D721Med (cell line): ENCODE data around the gene C9orf40.

ENCODE experiments used
- DNase-seq: peaks from one replicate; pipeline ENCODE4 v3.0.0; 2011; ENCODE audit warnings: low spot score; ENCODE audit not compliant: insufficient read length
- FAIRE-seq: peaks from 2 replicates; lab custom pipeline; 2011; peaks lifted over from hg19 to GRCh38; lab: Jason Lieb, UNC
- TF ChIP-seq, protein P1 (sequence below): IDR thresholded peaks from 2 replicates; pipeline ENCODE4 v1.5.1; 2012; ENCODE audit warnings: mild to moderate bottlenecking, control low read depth; ENCODE audit not compliant: insufficient read depth; ENCODE audit errors: missing control alignments

C9orf40 gene

DNA sequence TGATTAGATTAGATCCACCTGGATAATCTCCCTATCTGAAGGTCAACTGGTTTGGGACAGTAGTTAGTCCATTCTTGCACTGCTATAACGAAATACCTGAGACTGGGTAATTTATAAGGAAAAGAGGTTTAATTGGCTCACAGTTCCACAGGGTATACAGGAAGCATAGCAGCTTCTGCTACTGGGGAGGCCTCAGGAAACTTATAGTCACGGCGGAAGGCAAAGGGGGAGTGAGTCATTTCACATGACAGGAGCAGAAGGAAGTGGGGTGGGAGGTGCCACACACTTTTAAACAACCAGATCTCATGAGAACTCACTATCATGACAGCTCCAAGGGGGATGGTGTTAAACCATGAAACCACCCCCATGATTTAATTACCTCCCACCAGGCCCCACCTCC lies 9.9 kb downstream of the C9orf40 start:
- TF ChIP-seq, protein P1, sequence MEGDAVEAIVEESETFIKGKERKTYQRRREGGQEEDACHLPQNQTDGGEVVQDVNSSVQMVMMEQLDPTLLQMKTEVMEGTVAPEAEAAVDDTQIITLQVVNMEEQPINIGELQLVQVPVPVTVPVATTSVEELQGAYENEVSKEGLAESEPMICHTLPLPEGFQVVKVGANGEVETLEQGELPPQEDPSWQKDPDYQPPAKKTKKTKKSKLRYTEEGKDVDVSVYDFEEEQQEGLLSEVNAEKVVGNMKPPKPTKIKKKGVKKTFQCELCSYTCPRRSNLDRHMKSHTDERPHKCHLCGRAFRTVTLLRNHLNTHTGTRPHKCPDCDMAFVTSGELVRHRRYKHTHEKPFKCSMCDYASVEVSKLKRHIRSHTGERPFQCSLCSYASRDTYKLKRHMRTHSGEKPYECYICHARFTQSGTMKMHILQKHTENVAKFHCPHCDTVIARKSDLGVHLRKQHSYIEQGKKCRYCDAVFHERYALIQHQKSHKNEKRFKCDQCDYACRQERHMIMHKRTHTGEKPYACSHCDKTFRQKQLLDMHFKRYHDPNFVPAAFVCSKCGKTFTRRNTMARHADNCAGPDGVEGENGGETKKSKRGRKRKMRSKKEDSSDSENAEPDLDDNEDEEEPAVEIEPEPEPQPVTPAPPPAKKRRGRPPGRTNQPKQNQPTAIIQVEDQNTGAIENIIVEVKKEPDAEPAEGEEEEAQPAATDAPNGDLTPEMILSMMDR = no peak
- no peak for DNase-seq
- no peak for FAIRE-seq

DNA sequence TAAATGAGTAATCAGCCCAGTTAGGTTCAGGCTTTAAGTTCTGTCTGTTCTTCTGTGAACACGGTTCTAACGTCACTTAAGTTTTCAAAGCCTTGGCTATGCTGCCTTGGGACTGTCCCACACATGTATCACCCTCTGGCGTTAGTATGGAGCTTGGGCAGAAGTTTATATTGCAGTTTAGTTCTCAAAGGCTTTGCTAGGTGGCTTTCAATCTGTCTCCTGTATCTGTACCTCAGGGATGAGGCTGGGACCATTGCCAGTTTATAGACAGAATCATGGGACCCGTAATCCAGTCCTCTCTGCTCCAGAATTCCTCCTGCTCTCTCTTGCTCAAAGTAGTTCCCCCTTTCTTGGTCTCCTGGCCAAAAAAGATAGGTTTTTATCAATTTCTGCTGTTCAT lies 12.1 kb downstream of the C9orf40 start:
- TF ChIP-seq, protein P1 = no peak
- no peak for FAIRE-seq
- no peak for DNase-seq

DNA sequence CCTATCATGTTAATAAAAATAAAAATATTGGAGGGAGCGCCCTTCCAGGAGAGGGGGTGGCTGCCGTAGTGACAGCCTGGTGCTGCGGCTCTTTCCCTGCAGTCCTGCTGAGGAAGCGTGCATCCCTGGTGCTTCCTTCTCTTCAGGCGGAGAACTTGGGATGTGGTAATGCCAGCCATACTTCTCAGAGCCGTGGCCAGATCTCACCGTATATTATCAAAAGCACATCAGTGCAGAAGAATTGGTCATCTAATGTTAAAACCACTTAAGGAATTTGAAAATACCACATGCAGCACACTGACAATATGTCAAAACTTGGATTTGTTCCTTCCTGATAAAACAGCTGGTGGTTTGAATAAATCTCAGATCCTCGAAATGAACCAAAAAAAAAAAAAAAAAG lies 17.7 kb downstream of the C9orf40 start:
- DNase-seq = no peak
- no peak for FAIRE-seq
- TF ChIP-seq, protein P1 = no peak

DNA sequence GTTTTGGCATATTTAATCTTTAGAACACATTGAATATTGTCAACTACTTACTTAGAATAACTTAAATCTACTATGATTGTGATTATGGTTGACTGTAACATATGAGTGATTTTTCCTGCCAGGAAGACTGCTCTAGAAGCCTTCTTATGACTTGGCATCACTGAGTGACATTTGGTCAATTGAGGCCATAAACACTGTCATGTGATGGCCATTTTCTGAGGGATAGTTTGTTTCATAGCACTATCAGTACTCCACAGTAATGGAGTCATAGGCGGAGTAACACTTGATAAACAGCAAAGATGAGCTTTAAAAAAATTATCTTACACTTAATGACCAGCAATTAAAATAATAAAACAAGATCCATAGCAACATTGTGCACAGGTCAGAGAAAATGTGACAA lies 31.0 kb downstream of the C9orf40 start:
- TF ChIP-seq, protein P1 = no peak
- DNase-seq (no peak), FAIRE-seq (no peak)

DNA sequence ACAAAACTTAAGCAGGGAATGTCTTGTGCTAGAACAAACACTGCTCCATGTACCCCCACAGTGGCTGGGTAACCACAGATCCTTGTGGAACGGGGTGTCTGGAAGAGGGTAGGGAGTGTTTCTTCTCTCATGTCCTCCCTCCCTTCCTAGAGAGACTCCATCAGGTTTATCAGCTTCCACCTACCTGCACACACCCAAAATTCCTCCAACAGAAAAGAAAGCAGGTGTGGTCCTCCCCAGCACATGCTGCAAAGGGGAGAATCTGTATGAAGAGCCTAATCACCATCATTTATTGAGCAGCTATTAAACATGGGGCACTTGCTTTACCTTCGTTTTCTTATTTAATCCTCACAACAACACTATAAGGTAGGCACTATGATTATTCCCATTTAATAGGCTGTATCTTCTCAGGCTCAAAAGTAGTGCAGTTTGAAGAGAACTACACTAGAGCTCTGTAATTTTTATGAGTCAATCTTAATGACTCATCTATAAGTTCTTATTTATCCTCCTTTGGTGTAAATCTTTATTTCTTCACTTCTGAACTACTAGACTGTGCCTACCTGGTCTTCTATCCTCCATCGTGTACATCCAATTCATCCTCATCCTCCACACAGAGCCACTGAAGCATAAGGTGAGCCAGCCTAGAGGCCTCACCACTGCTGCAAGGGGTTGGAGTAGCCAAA lies 31.6 kb downstream of the C9orf40 start:
- no peak for FAIRE-seq
- TF ChIP-seq, protein P1 = no peak
- no peak for DNase-seq

DNA sequence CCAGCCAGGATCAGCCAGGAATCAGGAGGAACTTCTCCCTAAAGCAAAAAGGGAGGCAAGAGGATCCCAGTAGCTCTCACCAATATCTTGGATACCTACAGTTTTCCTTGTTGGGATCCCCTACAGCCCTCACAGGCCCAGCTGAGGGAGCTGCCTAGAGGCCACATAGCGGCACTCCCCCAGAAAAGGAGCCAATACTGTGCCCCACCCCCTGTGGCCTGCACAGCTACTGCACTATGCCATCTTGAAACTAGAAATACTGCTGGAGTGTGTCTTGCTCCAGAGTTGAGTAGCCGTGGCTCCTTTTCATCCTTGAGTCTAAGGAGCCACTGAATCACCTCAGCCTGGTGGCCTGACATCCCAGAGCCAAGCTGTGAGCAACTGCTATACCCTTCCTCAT lies 42.7 kb downstream of the C9orf40 start:
- TF ChIP-seq, protein P1 = no peak

DNA sequence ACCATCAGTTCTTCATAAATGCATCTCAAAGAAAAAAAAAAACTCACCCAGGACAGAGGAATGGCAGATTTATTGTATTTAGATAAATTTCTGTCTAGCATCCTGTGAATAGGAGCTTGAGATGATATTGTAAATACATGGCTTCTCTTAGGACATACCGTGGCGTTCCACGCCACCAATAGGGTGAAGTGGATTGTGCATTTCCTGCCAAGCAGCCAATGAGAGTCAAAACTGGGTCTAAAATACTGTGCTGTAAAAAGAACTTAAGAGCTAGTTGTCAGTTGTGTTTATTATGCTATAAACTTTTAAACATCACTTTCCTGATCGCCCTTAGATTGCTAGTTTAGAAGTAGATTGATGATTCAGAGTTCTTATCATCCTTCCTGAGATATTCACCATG lies 44.0 kb downstream of the C9orf40 start:
- no peak for DNase-seq
- no peak for FAIRE-seq
- TF ChIP-seq, protein P1 = no peak

More for the DNA sequence above, 42.7 kb downstream of the C9orf40 start:
- no peak for FAIRE-seq
- no peak for DNase-seq
